ENCODE measurements around the gene PARP3. TPM values are rescaled to one million over a fixed set of nuclear protein-coding genes. Genes with fewer than 3 reads are reported as not detected.

PARP3 gene
- polyA plus RNA-seq, 1 experiment, result 33.0 TPM

- Histone ChIP-seq H3K27me3 (ENCODE audit: control insufficient read depth, insufficient read depth, low read length) (no peaks in the 10 kb centered on the region), H3K4me3 (ENCODE audit: low read depth, low read length) (no peak overlapping the region), H3K36me3 (ENCODE audit: control insufficient read depth, insufficient read depth, low read length) (peaks cover 7% of the 10 kb centered on the region; the same call in 1 of the 2 replicates)
- TF ChIP-seq CTCF (IDR thresholded peaks at IDR 0.05; ENCODE audit: insufficient read depth, low read depth, low read length), result no peak
- no peak for DNase-seq (ENCODE audit: low read depth)
- ChIA-PET CTCF (interaction anchor here (4.2 kb wide), 1 partner anchor 27 kb away, joined by 32 read pairs; the partner anchor contains the start of genes ABHD14A and ABHD14B), POLR2A (no interaction called here)
Observed at GRCh38 chr3:51947215-51947900, 5.2 kb downstream of the PARP3 start.

GRCh38 chr3:51948016-51948580, 5.9 kb downstream of the PARP3 start:
- no peak for TF ChIP-seq CTCF (IDR thresholded peaks at IDR 0.05; ENCODE audit: insufficient read depth, low read depth, low read length)
- H3K4me3 ChIP-seq (ENCODE audit: low read depth, low read length), result no peak overlapping the region
- CTCF ChIA-PET, result no interaction called here
- H3K36me3 ChIP-seq (ENCODE audit: control insufficient read depth, insufficient read depth, low read length), result peaks cover 7% of the 10 kb centered on the region; the same call in 1 of the 2 replicates
- POLR2A ChIA-PET, result no interaction called here
- H3K27me3 ChIP-seq (ENCODE audit: control insufficient read depth, insufficient read depth, low read length), result no peaks in the 10 kb centered on the region
- no peak for DNase-seq (ENCODE audit: low read depth)

- DNase-seq (ENCODE audit: low read depth), result no peak
- no peaks in the 10 kb centered on the region for H3K27me3 ChIP-seq (ENCODE audit: control insufficient read depth, insufficient read depth, low read length)
- no peak for TF ChIP-seq CTCF (IDR thresholded peaks at IDR 0.05; ENCODE audit: insufficient read depth, low read depth, low read length)
- H3K4me3 ChIP-seq (ENCODE audit: low read depth, low read length), result no peak overlapping the region
- peaks cover 7% of the 10 kb centered on the region; the same call in 1 of the 2 replicates for H3K36me3 ChIP-seq (ENCODE audit: control insufficient read depth, insufficient read depth, low read length)
- ChIA-PET POLR2A (no interaction called here), CTCF (no interaction called here)
Observed at GRCh38 chr3:51949121-51949520, 7.0 kb downstream of the PARP3 start.

GRCh38 chr3:51950899-51951298, 8.7 kb downstream of the PARP3 start:
- POLR2A ChIA-PET, result no interaction called here
- H3K4me3 ChIP-seq (ENCODE audit: low read depth, low read length), result no peak overlapping the region

More at GRCh38 chr3:51950899-51951298, 8.7 kb downstream of the PARP3 start:
- H3K27me3 ChIP-seq (ENCODE audit: control insufficient read depth, insufficient read depth, low read length), result no peaks in the 10 kb centered on the region
- peaks cover 5% of the 10 kb centered on the region for H3K36me3 ChIP-seq (ENCODE audit: control insufficient read depth, insufficient read depth, low read length)
- CTCF ChIA-PET, result interaction anchor here (3.7 to 5.3 kb wide), 2 partner anchors 8 to 23 kb away, joined by 17 to 42 read pairs; partner anchors contain the start of genes ABHD14A, ABHD14B, PARP3 and RRP9
- no peak for DNase-seq (ENCODE audit: low read depth)
- TF ChIP-seq CTCF (IDR thresholded peaks at IDR 0.05; ENCODE audit: insufficient read depth, low read depth, low read length), result no peak

All from BJ (cell line).